GM12892 (cell line): Measurements from ENCODE around the gene SS18L1.

Experiments used
- POLR2A ChIP-seq: IDR thresholded peaks from 2 replicates; pipeline ENCODE4 v1.6.1; 2011; ENCODE audit warnings: low read depth, low read length, control low read depth
- POLR2AphosphoS5 ChIP-seq: IDR thresholded peaks from 2 replicates; pipeline ENCODE4 v1.6.1; 2011; ENCODE audit warnings: low read depth, low read length, control low read depth

GRCh38 chr20:62097881-62098407 lies 45.6 kb upstream of the SS18L1 start:
- no peak for TF ChIP-seq POLR2AphosphoS5
- no peak for TF ChIP-seq POLR2A
